Thoracic aorta (tissue), 2 donors: Measurements from ENCODE around the gene SNX25. TPM values are rescaled to one million over a fixed set of nuclear protein-coding genes. Genes with fewer than 3 reads are reported as not detected.

Experiments used
- ATAC-seq: fragments of 150-250 bp; one replicate; pipeline ENCODE4 v1.8.0; 2017; ENCODE audit warnings: low read depth; ENCODE audit not compliant: insufficient number of reproducible peaks, low FRiP score
- DNase-seq: peaks from one replicate; pipeline ENCODE4 v3.0.0-alpha.2; 2020; ENCODE audit warnings: low spot score
- H3K27ac ChIP-seq, 2 donors: fragments of 200-600 bp; sonication (generic); 1 replicate in 1 of 2; 2 replicates in 1 of 2; pipeline ENCODE4 v1.5.1; 2016; ENCODE audit warnings: mild to moderate bottlenecking in 2 of 2, moderate library complexity in 2 of 2
- H3K27me3 ChIP-seq: fragments of 200-600 bp; sonication (generic); replicated peaks from 2 replicates; pipeline ENCODE4 v1.6.0; 2016; ENCODE audit warnings: mild to moderate bottlenecking; ENCODE audit not compliant: insufficient read depth
- H3K36me3 ChIP-seq: fragments of 200-600 bp; sonication (generic); one replicate; pipeline ENCODE4 v1.5.1; 2016
- H3K4me1 ChIP-seq, 2 donors: fragments of 200-600 bp; sonication (generic); 1 replicate in 1 of 2; 2 replicates in 1 of 2; pipeline versions ENCODE4 v1.5.1 to v1.6.0; 2016; ENCODE audit warnings: low read depth in 2 of 2, mild to moderate bottlenecking in 1 of 2; ENCODE audit not compliant: control insufficient read depth in 1 of 2
- H3K4me3 ChIP-seq: fragments of 200-600 bp; sonication (generic); 2 replicates; pipeline ENCODE4 v1.5.1; 2016; ENCODE audit warnings: mild to moderate bottlenecking
- H3K9me3 ChIP-seq: fragments of 200-600 bp; sonication (generic); 2 replicates; pipeline ENCODE4 v1.5.1; 2016
- CTCF ChIP-seq: fragments of 200-600 bp; sonication (generic); IDR thresholded peaks from one replicate; pipeline ENCODE4 v1.5.1; 2019; ENCODE audit warnings: antibody characterized with exemption
- total RNA-seq, 2 donors: library from RNA; depleted of rRNA; stranded (reverse); fragments of >200 nt; gene quantifications; one replicate each; pipeline versions ENCODE4 v1.1.0 to v1.2.3, GENCODE V29; 2016

SNX25 gene
- total RNA-seq, 2 donors from 2014 or later, result 31.3 to 38.0 TPM

DNA sequence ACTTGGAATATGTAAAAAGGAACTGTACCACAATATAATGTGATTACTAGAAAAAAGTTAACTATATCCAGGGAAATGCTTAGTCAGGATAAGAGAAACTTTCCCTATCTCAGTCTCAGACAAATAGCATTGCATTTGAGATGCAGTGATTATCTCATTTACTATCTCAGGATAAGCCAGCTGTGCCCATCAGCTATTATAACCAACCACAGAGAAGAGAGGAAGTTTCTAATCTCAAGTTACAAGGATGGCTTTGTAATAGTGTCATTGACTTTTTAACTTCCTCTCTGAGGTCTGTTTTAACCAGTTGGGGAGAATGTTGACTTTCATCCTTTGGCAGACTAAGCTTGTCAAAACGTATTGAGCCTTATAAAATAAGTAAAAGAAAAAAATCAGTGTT, 56.5 kb downstream of the SNX25 start:
- H3K27ac ChIP-seq, result no peak overlapping the region
- H3K4me1 ChIP-seq, result peaks cover 0 to 24% of the 10 kb centered on the region in 2 donors
- no peaks in the 10 kb centered on the region for H3K27me3 ChIP-seq
- no peak for ATAC-seq
- H3K36me3 ChIP-seq, result no peaks in the 10 kb centered on the region
- DNase-seq, result no peak
- no peak for TF ChIP-seq CTCF
- H3K9me3 ChIP-seq, result no peaks in the 10 kb centered on the region
- H3K4me3 ChIP-seq, result no peak overlapping the region

GRCh38 chr4:185269286-185269685, 59.9 kb downstream of the SNX25 start:
- H3K36me3 ChIP-seq, result no peaks in the 10 kb centered on the region
- DNase-seq (no peak), ATAC-seq (no peak)
- TF ChIP-seq CTCF, result no peak
- H3K27ac ChIP-seq, result no peak overlapping the region
- no peak overlapping the region for H3K4me3 ChIP-seq
- H3K27me3 ChIP-seq, result no peaks in the 10 kb centered on the region
- H3K4me1 ChIP-seq, result peaks cover 2 to 6% of the 10 kb centered on the region in 2 donors
- no peaks in the 10 kb centered on the region for H3K9me3 ChIP-seq

DNA sequence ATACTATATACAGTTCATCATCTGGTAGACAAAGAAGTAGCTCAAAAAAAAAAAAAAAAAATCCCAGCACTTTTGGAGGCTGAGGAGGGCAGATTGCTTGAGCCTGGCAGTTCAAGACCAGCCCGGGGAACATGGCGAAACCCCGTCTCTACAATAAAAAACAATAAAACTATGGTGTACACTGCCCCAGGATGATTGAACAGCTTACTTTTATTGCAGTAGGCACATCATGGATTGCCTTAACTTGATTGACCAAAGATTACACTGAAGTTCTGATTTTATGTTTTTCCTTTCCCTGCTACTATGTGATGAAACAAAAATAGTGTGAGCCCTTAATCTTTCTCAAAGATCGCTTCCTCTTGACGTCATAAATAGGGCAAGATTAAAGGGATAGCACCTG, 60.6 kb downstream of the SNX25 start:
- Histone ChIP-seq H3K27ac (no peak overlapping the region), H3K27me3 (no peaks in the 10 kb centered on the region), H3K36me3 (no peaks in the 10 kb centered on the region), H3K4me3 (no peak overlapping the region), H3K4me1 (peaks cover 3 to 10% of the 10 kb centered on the region in 2 donors), H3K9me3 (no peaks in the 10 kb centered on the region)
- ATAC-seq (no peak), DNase-seq (no peak)
- no peak for TF ChIP-seq CTCF

- ATAC-seq (no peak), DNase-seq (no peak)
- no peak for TF ChIP-seq CTCF
- Histone ChIP-seq H3K27me3 (no peaks in the 10 kb centered on the region), H3K4me1 (peaks cover 10 to 18% of the 10 kb centered on the region in 2 donors), H3K9me3 (no peaks in the 10 kb centered on the region), H3K4me3 (no peak overlapping the region), H3K36me3 (no peaks in the 10 kb centered on the region), H3K27ac (no peak overlapping the region)
Measured at GRCh38 chr4:185270885-185271284, 61.5 kb downstream of the SNX25 start.

DNA sequence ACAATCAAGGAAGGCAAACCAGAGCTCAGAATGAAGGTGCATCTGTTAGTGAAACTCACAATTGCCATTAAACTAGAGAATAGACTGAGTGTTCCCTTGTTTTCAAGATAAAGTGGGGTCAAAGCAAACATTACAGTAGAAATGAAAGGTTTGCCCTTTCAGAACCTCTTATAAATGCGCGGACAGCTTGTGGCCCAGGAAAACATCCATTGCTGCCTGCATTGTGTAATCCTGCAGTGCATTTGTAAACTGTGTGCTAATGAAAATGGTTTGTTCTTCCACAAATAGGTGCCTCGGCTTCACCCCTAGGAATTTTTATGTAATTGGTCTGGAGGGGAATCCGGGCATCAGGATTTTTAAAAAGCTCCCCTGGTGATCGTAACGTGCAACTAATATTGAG, 62.8 kb downstream of the SNX25 start:
- no peak for ATAC-seq
- Histone ChIP-seq H3K9me3 (no peaks in the 10 kb centered on the region), H3K27ac (no peak overlapping the region), H3K36me3 (no peaks in the 10 kb centered on the region), H3K4me3 (no peak overlapping the region), H3K4me1 (peaks cover 10 to 24% of the 10 kb centered on the region in 2 donors), H3K27me3 (no peaks in the 10 kb centered on the region)
- TF ChIP-seq CTCF, result no peak
- no peak for DNase-seq
